Caco-2 (cell line): Measurements from ENCODE around the gene HNRNPAB. TPM values are rescaled to one million over a fixed set of nuclear protein-coding genes. Genes with fewer than 3 reads are reported as not detected.

Source experiments
- BruUV-seq: library from RNA; stranded (reverse); fragments of 400-500 nt; replicated peaks from 2 replicates; lab custom pipeline; 2021; lab: Mats Ljungman, UMichigan
- CTCF ChIA-PET: fragments of 300-600 bp; sonication (Branson Sonifier 250); formaldehyde crosslinking; loops from one replicate; lab custom pipeline; 2022; ENCODE audit warnings: antibody characterized with exemption; lab: Charles Lee
- POLR2A ChIA-PET: fragments of 300-600 bp; sonication (Branson Sonifier 250); formaldehyde crosslinking; loops from one replicate; lab custom pipeline; 2022; ENCODE audit warnings: antibody characterized with exemption; lab: Charles Lee
- DNase-seq, 2 experiments: peaks; one replicate each; pipeline versions ENCODE4 v3.0.0 to v3.0.0-alpha.2; 2020 to 2022
- H3K27me3 ChIP-seq: replicated peaks from 2 replicates; pipeline ENCODE4 v1.6.0; 2011; ENCODE audit warnings: low read length; ENCODE audit not compliant: control insufficient read depth, insufficient read depth
- H3K36me3 ChIP-seq: 2 replicates; pipeline ENCODE4 v1.5.1; 2011; ENCODE audit warnings: low read length; ENCODE audit not compliant: control insufficient read depth, insufficient read depth
- H3K4me1 ChIP-seq: fragments of 250-450 bp; sonication (Bioruptor Pico); 2 replicates; pipeline ENCODE4 v1.5.1; 2020; ENCODE audit warnings: mild to moderate bottlenecking
- H3K4me3 ChIP-seq: 2 replicates; pipeline ENCODE4 v1.5.1; 2011; ENCODE audit warnings: low read depth, mild to moderate bottlenecking, control low read depth, low read length
- H3K9me3 ChIP-seq: fragments of 250-450 bp; sonication (Bioruptor Pico); 2 replicates; pipeline ENCODE4 v1.5.1; 2020; ENCODE audit warnings: mild to moderate bottlenecking, moderate library complexity
- H3K27ac Mint-ChIP-seq: one replicate; pipeline ENCODE4 v1.8.0; 2022; ENCODE audit warnings: mixed read lengths; ENCODE audit not compliant: unreplicated experiment
- H3K27me3 Mint-ChIP-seq: one replicate; pipeline ENCODE4 v1.8.0; 2022; ENCODE audit warnings: mixed read lengths; ENCODE audit not compliant: insufficient read depth, unreplicated experiment
- H3K36me3 Mint-ChIP-seq: one replicate; pipeline ENCODE4 v1.8.0; 2022; ENCODE audit warnings: mild to moderate bottlenecking, mixed read lengths; ENCODE audit not compliant: insufficient read depth, unreplicated experiment
- H3K4me1 Mint-ChIP-seq: one replicate; pipeline ENCODE4 v1.8.0; 2022; ENCODE audit warnings: low read depth, mixed read lengths; ENCODE audit not compliant: unreplicated experiment
- H3K4me3 Mint-ChIP-seq: one replicate; pipeline ENCODE4 v1.8.0; 2022; ENCODE audit warnings: mild to moderate bottlenecking, moderate library complexity, mixed read lengths; ENCODE audit not compliant: unreplicated experiment
- H3K9me3 Mint-ChIP-seq: one replicate; pipeline ENCODE4 v1.8.0; 2022; ENCODE audit warnings: mixed read lengths; ENCODE audit not compliant: unreplicated experiment
- CTCF ChIP-seq, 2 experiments: fragments of 200-600 bp in 1 of 2; IDR thresholded peaks; 1 replicate in 1 of 2; 2 replicates in 1 of 2; pipeline versions ENCODE4 v1.5.1 to v1.8.0; 2011 to 2022; ENCODE audit warnings: antibody characterized with exemption in 1 of 2, control low read depth in 1 of 2, inconsistent platforms in 1 of 2, low read depth in 1 of 2, low read length in 1 of 2, mild to moderate bottlenecking in 1 of 2, moderate library complexity in 1 of 2; ENCODE audit not compliant: insufficient read depth in 1 of 2, severe bottlenecking in 1 of 2, unreplicated experiment in 1 of 2
- intact Hi-C: fragments of 100-400 bp; cut with micrococcal nuclease; formaldehyde crosslinking; loops from one replicate; pipeline ENCODE4 v1.10.0; 2022; ENCODE audit not compliant: unreplicated experiment
- total RNA-seq: library from RNA; stranded (reverse); gene quantifications from 2 replicates; pipeline ENCODE4 v1.2.3, GENCODE V29; 2022

The HNRNPAB gene
- total RNA-seq, 1 experiment from 2014 or later = 295 TPM

GRCh38 chr5:178229861-178230260, 25.5 kb downstream of the HNRNPAB start:
- no peak for TF ChIP-seq CTCF (IDR thresholded peaks at IDR 0.05; ENCODE audit: insufficient read depth in 1 of 2, low read depth in 1 of 2, low read length in 1 of 2, severe bottlenecking in 1 of 2, unreplicated experiment in 1 of 2)
- Mint-ChIP-seq H3K27ac (no peak overlapping the region), H3K27me3 (no peaks in the 10 kb centered on the region), H3K4me3 (peak overlapping the region; percentile 20), H3K9me3 (no peaks in the 10 kb centered on the region), H3K4me1 (peaks cover 32% of the 10 kb centered on the region), H3K36me3 (peaks cover 59% of the 10 kb centered on the region)
- intact Hi-C loops = no loop called here
- no peaks in the 10 kb centered on the region for H3K27me3 ChIP-seq
- no peak overlapping the region for H3K4me3 ChIP-seq
- H3K36me3 ChIP-seq = 0 out of 2 replicates have a peak, but pooled peaks cover 4% of the 10 kb centered on the region
- ChIA-PET CTCF (no interaction called here), POLR2A (interaction anchor here (3.8 kb wide), 1 partner anchor 26 kb away, joined by 15 read pairs; the partner anchor contains the start of gene HNRNPAB)
- peaks cover 33% of the 10 kb centered on the region for H3K4me1 ChIP-seq
- H3K9me3 ChIP-seq = no peaks in the 10 kb centered on the region
- no peak for DNase-seq
- BruUV-seq = no TSS peak

DNA sequence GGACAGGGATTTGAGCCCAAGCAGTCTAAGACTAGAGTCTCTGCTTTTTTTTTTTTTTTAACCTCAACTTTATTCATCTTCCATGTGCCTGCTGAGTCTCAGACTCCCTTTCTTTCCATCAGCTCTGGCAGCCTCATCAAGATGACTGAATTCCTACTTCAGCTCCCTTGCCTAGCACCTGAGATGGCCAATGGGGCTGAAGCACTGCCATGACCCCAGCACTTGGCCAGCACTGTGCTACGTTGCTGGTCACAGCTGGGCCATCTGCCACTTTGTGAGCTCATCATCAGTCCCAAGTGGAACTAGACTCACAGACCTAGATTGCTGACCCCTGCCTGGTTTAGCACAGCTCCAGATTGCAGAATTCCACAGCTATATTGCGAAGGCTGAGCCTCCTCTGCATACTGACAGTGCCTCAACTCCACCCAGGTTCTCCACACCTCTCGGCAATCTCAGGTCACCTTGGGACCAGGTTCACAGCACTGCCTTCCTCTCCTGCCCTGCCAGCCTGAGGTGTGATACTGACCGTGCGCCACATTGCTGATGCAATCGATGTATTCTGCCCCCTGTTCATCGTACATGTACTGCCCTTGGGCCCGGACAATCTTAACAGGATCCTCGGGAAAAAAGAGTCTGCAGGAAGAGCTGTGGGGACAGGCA, 26.7 kb downstream of the HNRNPAB start:
- ChIA-PET CTCF (interaction anchor here (0.6 kb wide), 1 partner anchor 155 kb away, joined by 3 read pairs; no protein-coding TSS in a partner anchor), POLR2A (interaction anchor here (0.5 to 3.8 kb wide), 4 partner anchors 8 to 27 kb away, joined by 4 to 15 read pairs (median 5); partner anchors contain the start of gene HNRNPAB)
- H3K4me3 Mint-ChIP-seq = peak overlapping the region; percentile 79
- H3K4me1 ChIP-seq = peaks cover 33% of the 10 kb centered on the region
- peak overlapping the region; percentile 78 for H3K4me3 ChIP-seq
- H3K4me1 Mint-ChIP-seq = peaks cover 32% of the 10 kb centered on the region
- no peak for DNase-seq
- H3K27ac Mint-ChIP-seq = peak overlapping the region; percentile 77
- intact Hi-C loops = no loop called here
- 0 out of 2 replicates have a peak, but pooled peaks cover 4% of the 10 kb centered on the region for H3K36me3 ChIP-seq
- H3K27me3 ChIP-seq = no peaks in the 10 kb centered on the region
- no peaks in the 10 kb centered on the region for H3K9me3 Mint-ChIP-seq
- TSS peak; percentile 32 for BruUV-seq
- H3K36me3 Mint-ChIP-seq = peaks cover 51% of the 10 kb centered on the region
- no peaks in the 10 kb centered on the region for H3K9me3 ChIP-seq
- no peaks in the 10 kb centered on the region for H3K27me3 Mint-ChIP-seq
- no peak for TF ChIP-seq CTCF (IDR thresholded peaks at IDR 0.05; ENCODE audit: insufficient read depth in 1 of 2, low read depth in 1 of 2, low read length in 1 of 2, severe bottlenecking in 1 of 2, unreplicated experiment in 1 of 2)

DNA sequence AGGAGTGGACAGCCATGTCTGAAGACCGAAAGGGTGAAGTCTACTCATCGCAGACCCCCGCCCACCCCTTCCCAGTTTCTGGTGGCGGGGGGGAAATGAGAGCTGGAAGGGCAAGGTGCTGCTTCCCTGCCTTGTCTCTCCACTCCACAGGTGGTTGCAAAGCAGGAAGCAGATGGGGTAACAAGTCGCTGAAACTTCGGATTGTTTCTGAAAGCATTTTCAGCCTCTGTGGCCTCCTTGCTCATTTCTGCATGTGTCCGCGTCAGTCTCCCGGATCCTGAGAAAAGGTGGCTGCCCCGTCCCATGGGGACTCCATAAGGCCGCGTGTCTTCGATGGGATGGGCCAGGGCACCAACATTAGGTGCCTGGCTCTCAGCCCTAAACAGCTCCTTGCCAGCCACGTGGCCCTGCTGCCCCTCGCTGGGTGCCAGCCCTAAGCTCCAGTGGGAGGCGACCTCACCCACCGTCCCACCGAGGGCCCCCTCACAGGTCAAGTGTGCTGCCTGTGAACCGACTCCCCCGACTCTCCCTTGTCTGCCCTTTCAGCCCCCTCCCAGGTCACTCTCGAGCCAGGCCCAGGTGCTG, 27.3 kb downstream of the HNRNPAB start:
- CTCF ChIA-PET = interaction anchor here (0.6 kb wide), 1 partner anchor 155 kb away, joined by 3 read pairs; no protein-coding TSS in a partner anchor
- H3K36me3 ChIP-seq = 0 out of 2 replicates have a peak, but pooled peaks cover 4% of the 10 kb centered on the region
- peak overlapping the region; percentile 78 for H3K4me3 ChIP-seq
- Mint-ChIP-seq H3K27me3 (no peaks in the 10 kb centered on the region), H3K27ac (peak overlapping the region; percentile 77), H3K4me3 (peak overlapping the region; percentile 79), H3K9me3 (no peaks in the 10 kb centered on the region), H3K36me3 (peaks cover 46% of the 10 kb centered on the region), H3K4me1 (peaks cover 28% of the 10 kb centered on the region)
- H3K27me3 ChIP-seq = no peaks in the 10 kb centered on the region
- H3K4me1 ChIP-seq = peaks cover 27% of the 10 kb centered on the region
- TF ChIP-seq CTCF (IDR thresholded peaks at IDR 0.05; ENCODE audit: insufficient read depth in 1 of 2, low read depth in 1 of 2, low read length in 1 of 2, severe bottlenecking in 1 of 2, unreplicated experiment in 1 of 2) = no peak
- no TSS peak for BruUV-seq
- DNase-seq = no peak
- POLR2A ChIA-PET = interaction anchor here (0.5 to 3.8 kb wide), 4 partner anchors 8 to 27 kb away, joined by 4 to 15 read pairs (median 5); partner anchors contain the start of gene HNRNPAB
- H3K9me3 ChIP-seq = no peaks in the 10 kb centered on the region
- intact Hi-C loops = loop anchor here (1.0 kb wide), 1 partner anchor 27 kb away; the partner anchor contains the start of gene HNRNPAB
